ENCODE results near the gene KCP.
"Not testable (repeated sequence)": the region's sequence is repeated elsewhere in the genome, so short reads cannot be mapped to it uniquely, and the experiment has no call there.

Gene KCP

GRCh38 chr7:128948312-128948973 is 37.9 kb upstream of the KCP start:
- DNase-seq (ENCODE audit: extremely low read depth, low read depth): no peak
- TF ChIP-seq CTCF (IDR thresholded peaks at IDR 0.05; ENCODE audit: low read depth, low read length): no peak

- no peak for DNase-seq (ENCODE audit: extremely low read depth, low read depth)
- no peak for TF ChIP-seq CTCF (IDR thresholded peaks at IDR 0.05; ENCODE audit: low read depth, low read length)
Observed at GRCh38 chr7:128947854-128948253, 37.3 kb upstream of the KCP start.

- TF ChIP-seq CTCF (IDR thresholded peaks at IDR 0.05; ENCODE audit: low read depth, low read length): no peak
- no peak for DNase-seq (ENCODE audit: extremely low read depth, low read depth)
Observed at GRCh38 chr7:128946936-128947830, 36.7 kb upstream of the KCP start.

- no peak for TF ChIP-seq CTCF (IDR thresholded peaks at IDR 0.05; ENCODE audit: low read depth, low read length)
- DNase-seq (ENCODE audit: extremely low read depth, low read depth): no peak
Observed at GRCh38 chr7:128945668-128946366, 35.3 kb upstream of the KCP start.

GRCh38 chr7:128944487-128945236 is 34.2 kb upstream of the KCP start:
- no peak for TF ChIP-seq CTCF (IDR thresholded peaks at IDR 0.05; ENCODE audit: low read depth, low read length)
- DNase-seq (ENCODE audit: extremely low read depth, low read depth): no peak

- DNase-seq (ENCODE audit: extremely low read depth, low read depth): not testable (repeated sequence)
Observed at GRCh38 chr7:128943251-128943650, 32.7 kb upstream of the KCP start.

- no peak for TF ChIP-seq CTCF (IDR thresholded peaks at IDR 0.05; ENCODE audit: low read depth, low read length)
- no peak for DNase-seq (ENCODE audit: extremely low read depth, low read depth)
Observed at GRCh38 chr7:128941946-128942526, 31.5 kb upstream of the KCP start.
